Endothelial cell of umbilical vein (primary cell): ENCODE data around the gene ALS2.

Experiments
- CTCF ChIP-seq, 2 donors: IDR thresholded peaks; 1 replicate in 1 of 2; 2 replicates in 1 of 2; pipeline ENCODE4 v1.5.1; 2011; ENCODE audit warnings: low read length in 2 of 2, mild to moderate bottlenecking in 2 of 2, moderate library complexity in 2 of 2, control low read depth in 1 of 2, inconsistent platforms in 1 of 2, low read depth in 1 of 2; ENCODE audit not compliant: insufficient read depth in 1 of 2; ENCODE audit errors: extremely low read depth in 1 of 2
- EZH2 ChIP-seq: IDR thresholded peaks from 2 replicates; pipeline ENCODE4 v1.6.1; 2012; ENCODE audit warnings: borderline replicate concordance, low read depth, mild to moderate bottlenecking, moderate library complexity, low read length, inconsistent platforms; ENCODE audit not compliant: severe bottlenecking
- POLR2A ChIP-seq: IDR thresholded peaks from 2 replicates; pipeline ENCODE4 v1.6.1; 2012; ENCODE audit warnings: low read depth, mild to moderate bottlenecking, control low read depth, low read length
- POLR2AphosphoS5 ChIP-seq: IDR thresholded peaks from 2 replicates; pipeline ENCODE4 v1.6.1; 2012; ENCODE audit warnings: low read depth, mild to moderate bottlenecking, control low read depth, low read length, moderate library complexity; ENCODE audit not compliant: insufficient read depth

GRCh38 chr2:201751566-201751965 is 29.2 kb downstream of the ALS2 start:
- TF ChIP-seq CTCF (IDR thresholded peaks at IDR 0.05; ENCODE audit: extremely low read depth in 1 of 2, insufficient read depth in 1 of 2, low read depth in 1 of 2, low read length in 2 of 2): no peak
- TF ChIP-seq POLR2A: no peak
- no peak for TF ChIP-seq EZH2
- TF ChIP-seq POLR2AphosphoS5: no peak
